HepG2 (cell line): ENCODE data around the gene OARD1. TPM values are rescaled to one million over a fixed set of nuclear protein-coding genes. Genes with fewer than 3 reads are reported as not detected.

Experiments used
- ATF1 ChIP-seq: IDR thresholded peaks from 2 replicates; pipeline ENCODE4 v1.6.1; 2016; ENCODE audit warnings: mild to moderate bottlenecking, control low read depth
- CHD4 ChIP-seq: fragments of 200-600 bp; sonication (generic); IDR thresholded peaks from 2 replicates; pipeline ENCODE4 v1.7.0; 2017; ENCODE audit warnings: mild to moderate bottlenecking, low read length, borderline replicate concordance
- DMAP1 ChIP-seq: IDR thresholded peaks from 2 replicates; pipeline ENCODE4 v1.6.1; 2016
- HMG20B ChIP-seq: conservative IDR thresholded peaks from 2 replicates; pipeline ENCODE4 v1.6.1; 2016; ENCODE audit warnings: missing genetic modification reagents, missing compliant biosample characterization
- MEIS1 ChIP-seq: sonication (generic); formaldehyde crosslinking; IDR thresholded peaks from 2 replicates; pipeline ENCODE4 v1.9.0; 2021; ENCODE audit warnings: mild to moderate bottlenecking, missing genetic modification reagents, moderate library complexity, borderline replicate concordance
- NFYB ChIP-seq: sonication (generic); formaldehyde crosslinking; IDR thresholded peaks from 2 replicates; pipeline ENCODE4 v1.4.0; 2020; ENCODE audit warnings: missing genetic modification reagents
- SP2 ChIP-seq: sonication (generic); formaldehyde crosslinking; IDR thresholded peaks from 2 replicates; pipeline ENCODE4 v1.5.1; 2020; ENCODE audit warnings: mild to moderate bottlenecking, missing genetic modification reagents
- ZNF782 ChIP-seq: sonication (generic); formaldehyde crosslinking; IDR thresholded peaks from 2 replicates; pipeline ENCODE4 v1.4.0; 2020; ENCODE audit warnings: missing genetic modification reagents, mild to moderate bottlenecking, borderline replicate concordance
- polyA plus RNA-seq, 8 experiments: library from polyadenylated mRNA; depleted of rRNA in 3 of 8; stranded (reverse) in 7 of 8; unstranded in 1 of 8; fragments of >200 nt; fragmentation: Illumina TruSeq in 4 of 8; extraction: Trizol in 4 of 8; gene quantifications; 2 replicates each; pipeline versions ENCODE4 v1.2.1 to v1.2.3, GENCODE V29; 2011 to 2016; ENCODE audit warnings: low read depth in 4 of 8, missing spikeins in 1 of 8, mixed read lengths in 1 of 8; ENCODE audit not compliant: insufficient read depth in 1 of 8
- total RNA-seq, 5 experiments: library from RNA; depleted of rRNA; stranded (reverse); fragments of >200 nt; fragmentation: Illumina TruSeq; extraction: Trizol; gene quantifications; 2 replicates each; pipeline ENCODE4 v1.2.3, GENCODE V29; 2016; ENCODE audit warnings: low read depth in 1 of 5
- TF ChIP-seq, protein P1 (sequence below): sonication (generic); formaldehyde crosslinking; conservative IDR thresholded peaks from 2 replicates; pipeline ENCODE4 v1.4.0; 2020; ENCODE audit warnings: missing genetic modification reagents
- TF ChIP-seq, protein P2 (sequence below): sonication (generic); formaldehyde crosslinking; IDR thresholded peaks from 2 replicates; pipeline ENCODE4 v1.5.0; 2020; ENCODE audit warnings: mild to moderate bottlenecking, missing genetic modification reagents
- TF ChIP-seq, protein P3 (sequence below): sonication (generic); formaldehyde crosslinking; IDR thresholded peaks from 2 replicates; pipeline ENCODE4 v1.4.0; 2020; ENCODE audit warnings: missing genetic modification reagents
- TF ChIP-seq, protein P4 (sequence below): sonication (generic); formaldehyde crosslinking; IDR thresholded peaks from 2 replicates; pipeline ENCODE4 v1.4.0; 2020; ENCODE audit warnings: missing genetic modification reagents
- TF ChIP-seq, protein P5 (sequence below): sonication (generic); formaldehyde crosslinking; IDR thresholded peaks from 2 replicates; pipeline ENCODE4 v1.4.0; 2020; ENCODE audit warnings: missing genetic modification reagents, mild to moderate bottlenecking, borderline replicate concordance
- TF ChIP-seq, protein P6 (sequence below): sonication (generic); formaldehyde crosslinking; IDR thresholded peaks from 2 replicates; pipeline ENCODE4 v1.5.0; 2020; ENCODE audit warnings: mild to moderate bottlenecking, missing genetic modification reagents, moderate library complexity
- TF ChIP-seq, protein P7 (sequence below): sonication (generic); formaldehyde crosslinking; IDR thresholded peaks from 2 replicates; pipeline ENCODE4 v1.9.0; 2021; ENCODE audit warnings: missing genetic modification reagents, borderline replicate concordance

OARD1 gene
- total and polyA plus RNA-seq, 2 of the 13 experiments (the other 11 are each of a cell fraction or from before 2014, with no cell fraction given): 18.4 to 49.0 TPM

DNA sequence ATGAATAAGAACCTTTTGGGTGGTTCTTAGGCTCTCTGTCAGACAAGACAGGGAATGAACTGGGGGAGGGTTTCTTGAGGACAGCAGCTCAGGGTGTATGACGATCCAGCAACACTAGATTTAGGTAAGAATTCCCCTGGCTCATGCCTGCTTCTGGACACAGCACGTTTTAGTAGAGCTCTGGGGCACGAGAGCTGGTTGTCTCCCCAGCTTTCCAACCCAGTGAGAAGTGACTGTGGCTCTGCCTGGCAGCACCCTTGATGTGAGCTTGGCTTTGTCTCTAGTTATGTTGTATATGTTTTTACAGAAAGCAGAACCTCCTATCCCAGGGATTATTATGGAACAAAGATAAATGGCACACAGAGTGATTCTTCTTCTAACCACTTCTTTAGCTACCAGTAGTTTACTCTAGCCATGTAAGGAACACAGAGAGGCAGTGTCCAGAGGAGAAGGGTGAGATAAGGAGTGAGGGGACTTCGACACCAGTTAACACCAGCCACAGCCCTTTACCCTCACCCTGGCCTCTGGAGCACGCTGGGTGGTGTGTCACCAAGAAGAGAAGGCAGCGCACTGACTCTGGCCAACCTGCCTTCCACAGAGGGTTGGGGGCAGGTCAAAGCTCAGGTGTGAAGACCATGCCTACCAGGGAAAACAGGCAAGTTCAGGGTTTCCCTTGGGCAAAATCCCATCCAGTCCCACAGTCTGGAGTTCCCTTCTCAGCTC is 15.2 kb downstream of the OARD1 start (continued):
- TF ChIP-seq ZNF782 (CRISPR knock-in tag) (no peak), DMAP1 (CRISPR knock-in tag) (no peak), CHD4 (no peak), HMG20B (CRISPR knock-in tag) (no peak), NFYB (CRISPR knock-in tag) (no peak), MEIS1 (CRISPR knock-in tag) (no peak), ATF1 (CRISPR knock-in tag) (no peak), SP2 (CRISPR knock-in tag) (no peak)
- TF ChIP-seq, protein P1, sequence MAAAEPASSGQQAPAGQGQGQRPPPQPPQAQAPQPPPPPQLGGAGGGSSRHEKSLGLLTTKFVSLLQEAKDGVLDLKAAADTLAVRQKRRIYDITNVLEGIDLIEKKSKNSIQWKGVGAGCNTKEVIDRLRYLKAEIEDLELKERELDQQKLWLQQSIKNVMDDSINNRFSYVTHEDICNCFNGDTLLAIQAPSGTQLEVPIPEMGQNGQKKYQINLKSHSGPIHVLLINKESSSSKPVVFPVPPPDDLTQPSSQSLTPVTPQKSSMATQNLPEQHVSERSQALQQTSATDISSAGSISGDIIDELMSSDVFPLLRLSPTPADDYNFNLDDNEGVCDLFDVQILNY (CRISPR knock-in tag): no peak
- TF ChIP-seq, protein P2, sequence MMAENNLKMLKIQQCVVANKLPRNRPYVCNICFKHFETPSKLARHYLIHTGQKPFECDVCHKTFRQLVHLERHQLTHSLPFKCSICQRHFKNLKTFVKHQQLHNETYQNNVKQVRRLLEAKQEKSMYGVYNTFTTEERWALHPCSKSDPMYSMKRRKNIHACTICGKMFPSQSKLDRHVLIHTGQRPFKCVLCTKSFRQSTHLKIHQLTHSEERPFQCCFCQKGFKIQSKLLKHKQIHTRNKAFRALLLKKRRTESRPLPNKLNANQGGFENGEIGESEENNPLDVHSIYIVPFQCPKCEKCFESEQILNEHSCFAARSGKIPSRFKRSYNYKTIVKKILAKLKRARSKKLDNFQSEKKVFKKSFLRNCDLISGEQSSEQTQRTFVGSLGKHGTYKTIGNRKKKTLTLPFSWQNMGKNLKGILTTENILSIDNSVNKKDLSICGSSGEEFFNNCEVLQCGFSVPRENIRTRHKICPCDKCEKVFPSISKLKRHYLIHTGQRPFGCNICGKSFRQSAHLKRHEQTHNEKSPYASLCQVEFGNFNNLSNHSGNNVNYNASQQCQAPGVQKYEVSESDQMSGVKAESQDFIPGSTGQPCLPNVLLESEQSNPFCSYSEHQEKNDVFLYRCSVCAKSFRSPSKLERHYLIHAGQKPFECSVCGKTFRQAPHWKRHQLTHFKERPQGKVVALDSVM (CRISPR knock-in tag): no peak
- TF ChIP-seq, protein P3, sequence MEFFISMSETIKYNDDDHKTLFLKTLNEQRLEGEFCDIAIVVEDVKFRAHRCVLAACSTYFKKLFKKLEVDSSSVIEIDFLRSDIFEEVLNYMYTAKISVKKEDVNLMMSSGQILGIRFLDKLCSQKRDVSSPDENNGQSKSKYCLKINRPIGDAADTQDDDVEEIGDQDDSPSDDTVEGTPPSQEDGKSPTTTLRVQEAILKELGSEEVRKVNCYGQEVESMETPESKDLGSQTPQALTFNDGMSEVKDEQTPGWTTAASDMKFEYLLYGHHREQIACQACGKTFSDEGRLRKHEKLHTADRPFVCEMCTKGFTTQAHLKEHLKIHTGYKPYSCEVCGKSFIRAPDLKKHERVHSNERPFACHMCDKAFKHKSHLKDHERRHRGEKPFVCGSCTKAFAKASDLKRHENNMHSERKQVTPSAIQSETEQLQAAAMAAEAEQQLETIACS (CRISPR knock-in tag): no peak
- TF ChIP-seq, protein P4, sequence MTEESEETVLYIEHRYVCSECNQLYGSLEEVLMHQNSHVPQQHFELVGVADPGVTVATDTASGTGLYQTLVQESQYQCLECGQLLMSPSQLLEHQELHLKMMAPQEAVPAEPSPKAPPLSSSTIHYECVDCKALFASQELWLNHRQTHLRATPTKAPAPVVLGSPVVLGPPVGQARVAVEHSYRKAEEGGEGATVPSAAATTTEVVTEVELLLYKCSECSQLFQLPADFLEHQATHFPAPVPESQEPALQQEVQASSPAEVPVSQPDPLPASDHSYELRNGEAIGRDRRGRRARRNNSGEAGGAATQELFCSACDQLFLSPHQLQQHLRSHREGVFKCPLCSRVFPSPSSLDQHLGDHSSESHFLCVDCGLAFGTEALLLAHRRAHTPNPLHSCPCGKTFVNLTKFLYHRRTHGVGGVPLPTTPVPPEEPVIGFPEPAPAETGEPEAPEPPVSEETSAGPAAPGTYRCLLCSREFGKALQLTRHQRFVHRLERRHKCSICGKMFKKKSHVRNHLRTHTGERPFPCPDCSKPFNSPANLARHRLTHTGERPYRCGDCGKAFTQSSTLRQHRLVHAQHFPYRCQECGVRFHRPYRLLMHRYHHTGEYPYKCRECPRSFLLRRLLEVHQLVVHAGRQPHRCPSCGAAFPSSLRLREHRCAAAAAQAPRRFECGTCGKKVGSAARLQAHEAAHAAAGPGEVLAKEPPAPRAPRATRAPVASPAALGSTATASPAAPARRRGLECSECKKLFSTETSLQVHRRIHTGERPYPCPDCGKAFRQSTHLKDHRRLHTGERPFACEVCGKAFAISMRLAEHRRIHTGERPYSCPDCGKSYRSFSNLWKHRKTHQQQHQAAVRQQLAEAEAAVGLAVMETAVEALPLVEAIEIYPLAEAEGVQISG (CRISPR knock-in tag): no peak
- TF ChIP-seq, protein P5, sequence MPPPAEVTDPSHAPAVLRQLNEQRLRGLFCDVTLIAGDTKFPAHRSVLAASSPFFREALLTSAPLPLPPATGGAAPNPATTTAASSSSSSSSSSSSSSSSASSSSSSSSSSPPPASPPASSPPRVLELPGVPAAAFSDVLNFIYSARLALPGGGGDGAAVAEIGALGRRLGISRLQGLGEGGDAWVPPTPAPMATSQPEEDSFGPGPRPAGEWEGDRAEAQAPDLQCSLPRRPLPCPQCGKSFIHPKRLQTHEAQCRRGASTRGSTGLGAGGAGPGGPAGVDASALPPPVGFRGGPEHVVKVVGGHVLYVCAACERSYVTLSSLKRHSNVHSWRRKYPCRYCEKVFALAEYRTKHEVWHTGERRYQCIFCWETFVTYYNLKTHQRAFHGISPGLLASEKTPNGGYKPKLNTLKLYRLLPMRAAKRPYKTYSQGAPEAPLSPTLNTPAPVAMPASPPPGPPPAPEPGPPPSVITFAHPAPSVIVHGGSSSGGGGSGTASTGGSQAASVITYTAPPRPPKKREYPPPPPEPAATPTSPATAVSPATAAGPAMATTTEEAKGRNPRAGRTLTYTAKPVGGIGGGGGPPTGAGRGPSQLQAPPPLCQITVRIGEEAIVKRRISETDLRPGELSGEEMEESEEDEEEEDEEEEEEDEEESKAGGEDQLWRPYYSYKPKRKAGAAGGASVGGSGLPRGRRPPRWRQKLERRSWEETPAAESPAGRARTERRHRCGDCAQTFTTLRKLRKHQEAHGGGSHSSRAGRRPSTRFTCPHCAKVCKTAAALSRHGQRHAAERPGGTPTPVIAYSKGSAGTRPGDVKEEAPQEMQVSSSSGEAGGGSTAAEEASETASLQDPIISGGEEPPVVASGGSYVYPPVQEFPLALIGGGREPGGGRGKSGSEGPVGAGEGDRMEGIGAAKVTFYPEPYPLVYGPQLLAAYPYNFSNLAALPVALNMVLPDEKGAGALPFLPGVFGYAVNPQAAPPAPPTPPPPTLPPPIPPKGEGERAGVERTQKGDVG (CRISPR knock-in tag): no peak
- TF ChIP-seq, protein P6, sequence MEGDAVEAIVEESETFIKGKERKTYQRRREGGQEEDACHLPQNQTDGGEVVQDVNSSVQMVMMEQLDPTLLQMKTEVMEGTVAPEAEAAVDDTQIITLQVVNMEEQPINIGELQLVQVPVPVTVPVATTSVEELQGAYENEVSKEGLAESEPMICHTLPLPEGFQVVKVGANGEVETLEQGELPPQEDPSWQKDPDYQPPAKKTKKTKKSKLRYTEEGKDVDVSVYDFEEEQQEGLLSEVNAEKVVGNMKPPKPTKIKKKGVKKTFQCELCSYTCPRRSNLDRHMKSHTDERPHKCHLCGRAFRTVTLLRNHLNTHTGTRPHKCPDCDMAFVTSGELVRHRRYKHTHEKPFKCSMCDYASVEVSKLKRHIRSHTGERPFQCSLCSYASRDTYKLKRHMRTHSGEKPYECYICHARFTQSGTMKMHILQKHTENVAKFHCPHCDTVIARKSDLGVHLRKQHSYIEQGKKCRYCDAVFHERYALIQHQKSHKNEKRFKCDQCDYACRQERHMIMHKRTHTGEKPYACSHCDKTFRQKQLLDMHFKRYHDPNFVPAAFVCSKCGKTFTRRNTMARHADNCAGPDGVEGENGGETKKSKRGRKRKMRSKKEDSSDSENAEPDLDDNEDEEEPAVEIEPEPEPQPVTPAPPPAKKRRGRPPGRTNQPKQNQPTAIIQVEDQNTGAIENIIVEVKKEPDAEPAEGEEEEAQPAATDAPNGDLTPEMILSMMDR (CRISPR knock-in tag): no peak
- TF ChIP-seq, protein P7, sequence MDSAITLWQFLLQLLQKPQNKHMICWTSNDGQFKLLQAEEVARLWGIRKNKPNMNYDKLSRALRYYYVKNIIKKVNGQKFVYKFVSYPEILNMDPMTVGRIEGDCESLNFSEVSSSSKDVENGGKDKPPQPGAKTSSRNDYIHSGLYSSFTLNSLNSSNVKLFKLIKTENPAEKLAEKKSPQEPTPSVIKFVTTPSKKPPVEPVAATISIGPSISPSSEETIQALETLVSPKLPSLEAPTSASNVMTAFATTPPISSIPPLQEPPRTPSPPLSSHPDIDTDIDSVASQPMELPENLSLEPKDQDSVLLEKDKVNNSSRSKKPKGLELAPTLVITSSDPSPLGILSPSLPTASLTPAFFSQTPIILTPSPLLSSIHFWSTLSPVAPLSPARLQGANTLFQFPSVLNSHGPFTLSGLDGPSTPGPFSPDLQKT (CRISPR knock-in tag): no peak
